Measurements from ENCODE around the gene FAM111A.
"Not testable (repeated sequence)": the region's sequence is repeated elsewhere in the genome, so short reads cannot be mapped to it uniquely, and the experiment has no call there.

Gene FAM111A, protein sequence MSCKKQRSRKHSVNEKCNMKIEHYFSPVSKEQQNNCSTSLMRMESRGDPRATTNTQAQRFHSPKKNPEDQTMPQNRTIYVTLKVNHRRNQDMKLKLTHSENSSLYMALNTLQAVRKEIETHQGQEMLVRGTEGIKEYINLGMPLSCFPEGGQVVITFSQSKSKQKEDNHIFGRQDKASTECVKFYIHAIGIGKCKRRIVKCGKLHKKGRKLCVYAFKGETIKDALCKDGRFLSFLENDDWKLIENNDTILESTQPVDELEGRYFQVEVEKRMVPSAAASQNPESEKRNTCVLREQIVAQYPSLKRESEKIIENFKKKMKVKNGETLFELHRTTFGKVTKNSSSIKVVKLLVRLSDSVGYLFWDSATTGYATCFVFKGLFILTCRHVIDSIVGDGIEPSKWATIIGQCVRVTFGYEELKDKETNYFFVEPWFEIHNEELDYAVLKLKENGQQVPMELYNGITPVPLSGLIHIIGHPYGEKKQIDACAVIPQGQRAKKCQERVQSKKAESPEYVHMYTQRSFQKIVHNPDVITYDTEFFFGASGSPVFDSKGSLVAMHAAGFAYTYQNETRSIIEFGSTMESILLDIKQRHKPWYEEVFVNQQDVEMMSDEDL

DNA sequence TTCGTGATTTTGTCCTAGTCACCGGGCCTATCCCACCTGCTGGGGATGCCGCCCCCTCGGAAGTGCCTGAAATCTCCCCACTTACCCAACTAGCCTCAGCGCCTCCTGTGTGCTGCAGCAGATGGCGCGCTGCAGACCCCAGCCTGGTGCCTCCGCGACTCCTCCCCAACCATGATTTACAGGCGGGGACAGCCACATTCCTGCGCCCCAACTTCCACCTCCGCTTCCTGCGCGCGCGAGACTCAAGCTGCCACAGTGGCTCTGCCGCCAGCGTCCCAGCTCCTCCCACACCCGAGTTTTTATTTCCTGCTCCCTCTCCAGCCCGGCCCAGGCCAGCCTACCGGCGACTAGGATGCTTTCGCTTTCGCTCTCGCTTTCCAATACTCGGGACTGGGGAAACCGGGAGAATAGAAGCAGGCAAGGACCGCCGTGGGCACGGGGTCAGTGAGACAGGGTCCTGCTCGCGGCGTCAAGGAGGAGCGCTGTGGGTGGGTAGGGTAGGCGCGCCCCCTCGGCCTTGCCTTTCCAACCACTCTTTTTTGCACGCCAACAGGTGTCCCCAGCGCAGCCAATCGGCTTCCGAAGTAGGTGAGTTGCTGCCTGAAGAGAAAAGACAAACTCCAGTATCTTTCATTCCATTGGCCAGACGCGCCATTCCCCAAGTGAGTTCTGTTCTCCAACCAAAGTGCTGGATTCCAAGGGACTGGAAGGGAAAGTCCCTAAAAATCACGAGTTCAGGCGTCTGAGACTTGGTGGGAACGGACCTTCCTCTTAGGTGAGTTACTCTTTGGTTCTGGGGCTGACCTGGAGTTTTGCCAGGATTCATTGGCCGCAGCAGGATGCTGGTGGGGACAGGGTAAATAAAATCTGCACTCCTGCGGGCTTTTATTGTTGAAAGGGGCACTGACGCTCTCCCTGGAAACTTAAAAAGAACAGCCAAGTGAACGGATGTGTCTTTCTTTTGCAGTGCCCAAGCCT, at the start of gene FAM111A:
Gene FAM111A, plus strand, starts transcription at position 327 of the 978 bp plus-strand sequence. CDS start 6,017 bp downstream, outside the sequence.
- peak; percentile 34 to 75 (median 53) for DNase-seq (ENCODE audit: low read depth in 4 of 4, low spot score in 1 of 4)

DNA sequence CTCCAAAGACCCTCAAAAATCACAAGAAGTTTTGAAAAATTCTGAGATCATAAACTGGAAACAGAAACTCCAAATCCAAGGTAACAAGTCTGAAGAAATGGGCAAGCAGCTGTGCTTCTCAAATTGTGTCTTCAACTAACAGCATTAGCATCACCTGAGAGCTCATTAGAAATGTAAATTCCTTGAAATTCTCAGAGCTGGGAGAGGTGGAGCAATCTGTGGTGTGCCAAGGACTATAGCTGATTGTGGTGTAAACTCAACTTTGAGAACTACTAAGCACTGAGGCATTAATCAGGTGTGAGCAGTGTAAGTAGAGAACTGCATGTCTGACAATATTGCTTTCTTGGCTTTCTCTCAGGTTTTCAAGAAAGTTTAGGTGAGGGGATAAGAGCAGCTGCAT, 49.1 kb upstream of the FAM111A start:
- not testable (repeated sequence) for DNase-seq (ENCODE audit: low read depth in 4 of 4, low spot score in 1 of 4)

DNA sequence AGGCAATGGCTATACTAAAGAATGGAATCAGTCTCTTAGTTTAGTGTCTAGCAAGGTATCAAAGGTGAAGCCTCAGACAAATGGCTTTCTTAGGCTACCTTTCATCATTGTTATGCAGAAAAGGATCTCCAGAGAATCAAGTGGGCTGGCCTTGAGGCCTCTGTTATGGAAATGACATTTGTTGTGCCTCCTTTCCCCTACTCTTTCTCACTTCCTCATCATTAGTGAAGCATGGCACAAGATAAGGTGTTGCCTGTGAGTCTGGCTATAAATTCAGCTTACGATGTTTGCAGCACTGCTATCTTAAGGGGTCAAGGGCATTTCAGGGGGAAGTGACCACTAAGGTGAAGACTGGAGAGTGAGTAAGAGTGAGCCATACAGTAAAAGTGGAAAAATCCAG, 47.4 kb upstream of the FAM111A start:
- not testable (repeated sequence) for DNase-seq (ENCODE audit: low read depth in 4 of 4, low spot score in 1 of 4)

DNA sequence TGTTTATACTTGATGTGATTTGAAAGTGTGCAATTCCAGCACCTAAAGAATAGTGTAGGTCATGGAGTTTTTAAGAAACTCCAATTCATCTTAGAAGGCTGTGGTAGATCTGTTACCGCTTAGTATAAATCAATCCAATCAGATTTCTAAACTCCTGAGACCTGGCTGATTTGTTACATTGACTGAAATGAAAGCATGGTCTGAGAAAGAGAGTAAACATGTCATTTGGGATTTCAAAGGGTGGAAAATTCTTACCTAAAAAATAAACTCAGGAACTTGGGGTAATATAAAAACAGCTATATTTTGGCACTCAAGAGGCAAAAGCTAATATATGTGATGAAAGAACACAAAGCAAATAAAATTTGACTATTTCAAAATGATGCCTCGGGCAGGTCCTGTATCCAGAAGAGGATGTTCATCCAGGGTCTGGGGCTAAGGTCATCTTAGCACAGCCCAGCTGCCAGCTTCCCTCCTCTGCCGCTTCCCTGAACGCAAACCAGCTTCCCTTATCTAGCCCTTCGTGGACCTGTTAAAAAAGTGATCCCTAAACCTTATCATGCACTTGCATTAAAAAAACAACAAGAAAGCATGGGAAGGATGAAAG, 46.6 kb upstream of the FAM111A start:
- not testable (repeated sequence) for DNase-seq (ENCODE audit: low read depth in 4 of 4, low spot score in 1 of 4)

DNA sequence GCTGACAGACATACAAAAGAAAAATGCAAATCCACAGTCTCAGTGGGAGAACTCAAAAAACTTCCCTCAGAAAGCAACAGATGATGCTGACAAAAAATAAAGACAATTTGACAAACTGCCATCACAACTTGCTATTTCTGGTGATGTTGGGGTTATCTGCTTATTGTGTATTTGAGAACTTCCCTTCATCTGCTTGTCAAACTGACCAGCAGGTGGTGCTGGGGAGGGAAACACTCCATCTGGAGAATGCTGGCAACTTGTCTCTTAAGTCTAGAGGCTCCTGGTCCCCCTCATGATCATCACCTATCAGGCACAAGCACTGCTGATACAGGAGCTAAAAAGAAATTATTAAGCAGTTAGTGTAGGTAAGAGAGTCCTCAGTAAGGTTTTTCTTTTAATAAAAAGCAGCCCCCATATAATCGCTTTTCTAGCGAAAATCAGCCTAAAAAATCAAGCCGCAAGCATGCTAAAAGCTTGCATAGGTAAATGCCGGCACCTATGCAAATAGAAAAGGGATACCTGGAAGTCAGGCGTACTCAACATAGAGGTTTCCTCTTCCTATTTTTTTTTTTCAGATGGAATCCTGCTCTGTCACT, 45.4 kb upstream of the FAM111A start:
- DNase-seq (ENCODE audit: low read depth in 4 of 4, low spot score in 1 of 4), result peak; percentile 28 to 50 (median 34)

DNA sequence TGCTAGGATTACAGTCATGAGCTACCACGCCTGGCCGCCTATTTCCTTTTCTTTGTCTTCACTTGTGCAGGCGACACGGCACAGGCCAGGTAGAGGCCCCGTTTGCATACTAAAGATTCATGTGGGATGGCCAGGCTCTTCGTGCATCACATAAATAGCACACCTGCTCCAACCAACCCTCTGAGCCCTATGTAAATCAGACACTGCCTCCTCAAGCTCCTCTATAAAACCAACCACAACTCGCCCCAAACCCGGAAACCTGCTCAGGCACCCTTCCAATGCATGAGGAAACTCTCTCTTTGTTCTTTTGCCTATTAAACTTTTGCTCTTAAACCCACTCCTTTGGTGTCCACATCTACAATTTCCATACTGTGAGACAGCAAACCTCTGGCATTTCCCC, 44.7 kb upstream of the FAM111A start:
- not testable (repeated sequence) for DNase-seq (ENCODE audit: low read depth in 4 of 4, low spot score in 1 of 4)

DNA sequence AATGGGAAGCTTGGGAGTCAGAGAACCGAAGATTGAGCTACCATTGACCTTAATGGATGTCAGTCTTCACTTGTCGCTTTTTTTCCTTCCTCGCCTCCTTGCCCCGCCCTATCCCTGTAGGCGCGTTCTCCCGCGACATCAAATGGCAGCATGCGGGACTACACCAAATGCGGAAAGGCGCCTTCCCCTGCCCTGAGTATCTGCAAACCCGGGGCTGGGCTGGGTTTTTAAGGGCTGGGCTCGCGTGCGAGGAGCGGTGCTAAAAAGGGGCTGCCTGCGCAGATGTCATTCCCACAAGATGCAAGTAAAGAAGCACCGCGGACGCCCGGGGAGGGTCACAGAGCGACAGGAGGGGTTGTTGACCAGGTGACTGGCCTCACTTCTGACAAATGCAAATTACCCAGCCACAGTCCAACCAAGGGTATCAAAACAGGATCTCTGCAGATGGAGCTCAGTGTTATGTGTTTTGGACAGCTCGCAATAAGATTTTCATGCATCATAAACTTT, 40.3 kb upstream of the FAM111A start:
- peak; percentile 26 to 62 (median 40) for DNase-seq (ENCODE audit: low read depth in 4 of 4, low spot score in 1 of 4)

DNA sequence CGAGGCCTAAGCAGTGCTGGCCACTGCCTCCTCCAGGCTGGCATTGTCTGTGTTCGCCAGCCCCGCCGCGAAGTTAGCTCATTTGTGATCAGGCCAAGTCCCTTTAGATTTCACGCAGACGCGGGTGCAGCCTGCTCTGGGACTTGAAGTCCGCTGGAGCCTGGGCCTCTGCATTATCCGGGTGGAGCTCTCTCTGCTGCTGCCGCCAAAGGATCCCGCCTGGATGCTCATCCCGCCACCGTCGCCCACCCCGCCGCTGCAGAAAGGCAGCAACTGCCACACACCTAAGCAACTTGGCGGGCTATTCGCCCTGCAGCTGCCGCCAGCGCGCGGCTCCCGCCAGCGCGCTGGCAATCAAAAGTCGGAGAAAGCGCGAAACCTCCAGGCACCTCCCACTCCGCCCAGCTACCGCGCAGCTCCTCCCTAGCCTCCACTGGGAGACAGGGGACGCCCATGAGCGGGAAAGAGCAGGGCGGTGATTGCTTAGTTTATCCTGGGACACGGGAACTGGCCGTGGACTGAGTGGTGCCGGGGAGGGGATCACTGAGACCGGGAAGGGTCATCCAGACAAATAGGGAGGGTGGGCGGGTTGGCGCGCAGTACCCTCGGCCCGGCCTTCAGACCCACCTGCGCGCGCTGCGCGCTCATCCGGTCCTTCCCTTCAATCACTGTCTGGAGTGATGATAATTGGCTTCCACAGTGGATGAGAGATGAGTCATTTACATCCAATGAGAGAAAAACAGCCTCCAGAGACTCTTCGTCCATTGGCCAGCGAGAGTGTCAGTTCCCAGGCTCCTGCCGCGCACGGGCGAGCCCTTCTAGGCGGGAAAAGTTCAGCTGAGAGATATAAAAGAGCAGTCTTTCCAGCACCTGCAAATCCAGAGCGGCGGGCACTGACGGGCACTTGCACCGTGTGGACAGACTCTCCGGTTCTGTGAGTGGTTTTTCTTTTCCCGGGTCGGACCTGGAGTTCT, 36.0 kb upstream of the FAM111A start, which contains the start of gene FAM111B:
Gene FAM111B, plus strand, starts transcription at position 875 of the 974 bp plus-strand sequence. CDS start 2,389 bp downstream, outside the sequence.
- DNase-seq (ENCODE audit: low read depth in 4 of 4, low spot score in 1 of 4), result peak; percentile 16 to 66 (median 33)

DNA sequence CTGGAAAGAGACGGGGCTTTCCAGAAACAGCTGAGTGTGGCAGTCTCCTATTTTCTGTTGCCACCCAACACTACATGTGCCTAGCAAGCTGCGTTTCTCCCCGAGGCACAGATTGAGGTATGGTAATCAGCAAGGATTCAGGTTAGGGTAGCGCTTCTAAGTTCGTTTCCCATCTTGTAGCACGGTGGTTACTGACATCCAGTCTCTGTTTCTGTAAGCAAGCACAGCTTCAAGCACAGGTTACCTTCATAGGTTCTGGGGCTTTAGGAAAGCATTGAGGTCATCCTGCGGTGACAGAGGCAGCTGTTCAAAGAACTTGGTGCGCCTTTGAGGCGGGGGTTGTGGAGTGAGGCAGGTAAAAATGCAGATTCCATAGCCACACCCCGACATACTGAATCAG, 34.9 kb upstream of the FAM111A start:
- not testable (repeated sequence) for DNase-seq (ENCODE audit: low read depth in 4 of 4, low spot score in 1 of 4)

DNA sequence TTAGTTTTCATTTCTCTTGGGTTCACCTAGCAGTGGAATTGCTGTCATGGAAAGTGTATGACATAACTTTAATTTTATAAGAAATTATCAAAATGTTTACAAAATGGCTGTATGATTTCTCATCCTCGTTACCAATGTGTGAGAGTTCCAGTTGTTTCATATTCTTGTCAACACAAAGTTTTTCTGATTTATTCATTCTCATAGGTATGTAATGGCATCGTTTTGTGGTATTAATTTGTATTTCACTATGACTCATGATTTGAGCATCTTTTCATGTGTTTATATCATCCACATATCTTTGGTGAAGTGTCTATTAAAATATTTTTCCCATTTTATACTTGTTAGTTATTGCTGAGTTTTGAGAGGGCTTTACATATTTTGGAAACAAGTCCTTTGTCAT, 30.2 kb upstream of the FAM111A start:
- DNase-seq (ENCODE audit: low read depth in 4 of 4, low spot score in 1 of 4), result no peak

DNA sequence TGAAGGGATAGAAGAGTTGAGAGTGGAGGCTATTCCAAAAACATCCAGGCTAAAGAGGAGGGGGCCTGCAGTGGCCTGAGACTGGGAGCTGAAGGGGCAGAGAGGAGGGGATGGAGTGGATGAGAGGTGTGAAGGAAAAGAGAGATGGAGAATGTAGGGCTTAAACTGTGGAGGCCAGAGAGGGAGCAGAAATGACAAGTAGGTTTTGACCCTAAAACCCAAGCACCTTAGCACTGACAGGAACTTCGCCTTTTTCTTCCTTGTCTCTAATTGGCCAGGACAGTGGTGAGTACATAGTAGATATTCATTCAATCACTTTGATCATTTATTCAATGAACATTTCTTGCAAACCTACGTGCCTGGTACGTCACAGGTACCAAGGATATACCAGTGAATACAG, 28.3 kb upstream of the FAM111A start:
- no peak for DNase-seq (ENCODE audit: low read depth in 4 of 4, low spot score in 1 of 4)

DNA sequence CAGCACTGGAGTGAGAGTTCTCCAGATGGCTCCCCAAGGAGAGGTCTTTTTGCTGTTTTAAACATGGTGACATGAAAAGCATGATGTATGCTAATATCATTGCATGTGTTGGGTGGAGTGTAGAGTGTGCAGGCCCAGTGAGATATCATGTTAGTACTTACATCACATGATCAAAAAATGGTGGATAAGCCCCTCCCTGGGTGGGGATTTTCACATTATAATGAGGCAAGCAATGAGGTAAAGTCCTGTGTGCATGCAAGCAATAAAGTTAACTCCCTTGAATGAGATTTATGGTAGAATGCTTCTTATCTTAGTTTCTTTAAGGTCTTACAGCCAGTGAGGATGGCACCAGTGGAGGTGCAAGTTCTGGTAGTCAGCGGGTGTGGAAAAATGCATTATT, 27.1 kb upstream of the FAM111A start:
- DNase-seq (ENCODE audit: low read depth in 4 of 4, low spot score in 1 of 4), result no peak

DNA sequence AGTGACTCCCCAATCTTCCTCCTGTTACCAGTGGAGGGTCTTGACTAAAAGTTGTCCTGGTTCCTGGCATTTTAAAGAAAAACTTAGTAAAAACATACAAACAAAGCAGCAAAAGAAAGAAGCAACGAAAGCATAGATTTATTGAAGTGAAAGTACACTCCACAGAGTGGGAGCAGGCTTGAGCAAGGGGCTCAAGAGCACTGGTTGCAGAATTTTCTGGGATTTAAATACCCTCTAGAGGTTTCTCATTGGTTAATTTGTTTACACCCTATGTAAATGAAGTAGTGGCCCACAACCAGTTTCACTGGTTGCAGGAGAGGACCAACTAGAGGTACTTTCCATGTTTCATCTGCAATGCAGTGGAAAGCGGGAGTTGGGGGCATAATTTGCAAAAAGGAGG, 24.9 kb upstream of the FAM111A start:
- DNase-seq (ENCODE audit: low read depth in 4 of 4, low spot score in 1 of 4), result no peak

DNA sequence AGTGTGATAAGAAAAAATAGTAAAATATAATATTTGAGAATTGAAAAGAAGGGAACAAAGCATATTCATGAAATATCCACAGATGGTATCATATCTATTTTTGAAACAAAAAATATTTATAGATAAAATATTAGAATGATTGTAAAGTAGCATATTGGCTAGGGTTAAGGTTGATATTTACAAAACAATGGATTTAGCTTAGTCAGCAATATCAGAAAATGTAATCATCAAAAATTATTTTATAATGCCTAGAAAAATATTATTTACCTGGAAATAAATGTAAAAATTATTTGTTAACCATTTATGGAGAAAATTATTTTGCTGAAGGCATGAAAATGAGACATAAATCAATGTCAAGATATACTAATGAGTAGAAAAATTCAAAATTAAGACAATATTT, 22.8 kb upstream of the FAM111A start:
- DNase-seq (ENCODE audit: low read depth in 4 of 4, low spot score in 1 of 4), result no peak

DNA sequence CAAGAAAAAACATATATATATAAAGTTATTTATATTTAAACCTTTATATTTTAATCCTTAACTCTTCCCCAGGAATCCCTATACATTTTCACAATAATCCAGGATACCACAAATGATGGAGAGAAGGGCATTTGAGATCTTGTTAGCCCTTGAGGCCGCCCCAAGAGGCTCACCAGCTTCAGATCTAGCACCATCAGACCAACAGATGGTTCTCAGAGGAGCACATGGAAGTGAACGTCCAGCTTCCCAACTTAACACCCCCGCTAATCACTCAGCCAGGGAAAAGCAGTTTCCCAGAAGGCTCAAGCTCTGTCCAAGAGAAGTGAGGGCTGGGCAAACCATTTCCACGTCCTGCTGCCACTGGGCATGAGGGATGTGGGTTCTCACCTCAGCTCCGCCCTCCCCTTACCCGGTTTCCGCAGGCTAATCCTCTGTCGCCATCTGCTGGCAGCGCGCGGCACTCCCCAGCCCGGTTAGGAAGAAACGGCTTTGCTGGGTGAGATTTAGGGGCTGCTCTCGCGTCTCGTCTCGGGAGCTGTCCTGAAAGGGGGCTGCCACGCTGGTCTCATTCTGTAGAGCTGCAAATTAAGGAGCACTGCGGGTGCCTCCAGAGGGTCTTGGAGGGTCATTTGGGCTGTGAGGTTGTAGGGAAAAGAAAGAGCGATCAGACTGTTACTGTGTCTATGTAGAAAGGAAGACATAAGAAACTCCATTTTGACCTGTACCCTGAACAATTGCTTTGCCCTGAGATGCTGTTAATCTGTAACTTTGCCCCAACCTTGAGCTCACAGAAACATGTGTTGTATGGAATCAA, 6.8 kb upstream of the FAM111A start:
- DNase-seq (ENCODE audit: low read depth in 4 of 4, low spot score in 1 of 4), result peak; percentile 79 to 92 (median 82)

DNA sequence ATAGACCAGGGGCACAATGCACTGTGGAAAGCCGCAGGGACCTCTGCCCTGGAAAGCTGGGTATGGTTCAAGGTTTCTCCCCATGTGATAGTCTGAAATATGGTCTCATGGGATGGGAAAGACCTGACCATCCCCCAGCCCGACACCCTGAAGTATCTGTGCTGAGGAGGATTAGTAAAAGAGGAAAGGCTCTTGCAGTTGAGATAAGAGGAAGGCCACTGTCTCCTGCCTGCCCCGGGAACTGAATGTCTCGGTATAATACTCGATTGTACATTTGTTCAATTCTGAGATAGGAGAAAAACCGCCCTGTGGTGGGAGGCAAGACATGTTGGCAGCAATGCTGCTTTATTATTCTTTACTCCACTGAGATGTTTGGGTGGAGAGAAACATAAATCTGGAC, 6.1 kb upstream of the FAM111A start:
- DNase-seq (ENCODE audit: low read depth in 4 of 4, low spot score in 1 of 4), result not testable (repeated sequence)

DNA sequence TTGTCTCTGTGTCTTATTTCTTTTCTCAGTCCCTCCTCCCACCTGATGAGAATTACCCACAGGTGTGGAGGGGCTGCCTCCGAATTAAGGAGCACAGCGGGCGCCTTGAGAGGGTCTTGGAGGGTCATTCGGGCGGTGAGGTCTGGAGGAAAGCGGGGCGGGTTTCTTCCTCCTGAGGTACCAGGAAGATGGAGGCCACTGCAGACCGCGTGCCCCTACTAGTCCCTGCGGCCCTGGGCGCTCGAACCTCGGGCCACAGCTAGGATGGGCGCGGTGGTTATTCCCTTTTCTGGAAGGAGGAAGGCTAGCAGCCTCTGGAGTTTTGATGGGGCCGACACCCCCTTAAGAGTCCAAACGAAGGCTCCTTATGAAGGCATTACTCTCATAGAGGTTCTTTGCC, 5.5 kb upstream of the FAM111A start:
- no peak for DNase-seq (ENCODE audit: low read depth in 4 of 4, low spot score in 1 of 4)

DNA sequence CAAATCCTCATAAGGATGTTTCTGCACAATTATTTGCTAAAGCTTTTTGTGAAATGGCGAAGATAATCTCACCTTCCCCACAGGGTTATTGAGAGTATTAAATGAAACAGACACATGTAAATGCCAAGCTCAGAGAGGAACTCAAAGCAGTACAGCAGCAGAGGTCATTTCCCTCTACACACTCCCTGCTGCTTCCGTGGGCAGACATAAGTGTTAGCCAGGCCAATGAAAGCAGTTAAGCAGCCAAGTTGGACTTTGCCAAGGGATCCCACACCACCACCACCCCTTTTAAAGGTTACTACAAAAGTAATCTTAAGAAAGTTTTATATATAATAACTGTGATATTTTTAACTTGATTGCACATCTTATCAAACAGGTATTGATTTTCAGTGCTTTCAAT, 4.0 kb upstream of the FAM111A start:
- no peak for DNase-seq (ENCODE audit: low read depth in 4 of 4, low spot score in 1 of 4)
